Effector CD4-positive, alpha-beta T cell (primary cell): ENCODE measurements around the gene FRY.

ENCODE experiments used
- DNase-seq: peaks from one replicate; pipeline ENCODE4 v3.0.0-alpha.2; 2020

Gene FRY

GRCh38 chr13:32179708-32180107 lies 148.1 kb downstream of the FRY start:
- DNase-seq = no peak

GRCh38 chr13:32187651-32188050 lies 156.1 kb downstream of the FRY start:
- no peak for DNase-seq

- DNase-seq = no peak
These were observed 160.0 kb downstream of the FRY start for GRCh38 chr13:32191452-32191998.

GRCh38 chr13:32195713-32196112 lies 164.1 kb downstream of the FRY start:
- no peak for DNase-seq

- DNase-seq = no peak
These were observed 167.6 kb downstream of the FRY start for GRCh38 chr13:32199168-32199567.

GRCh38 chr13:32200741-32201140 lies 169.2 kb downstream of the FRY start:
- no peak for DNase-seq

GRCh38 chr13:32201809-32202208 lies 170.2 kb downstream of the FRY start:
- DNase-seq = no peak

GRCh38 chr13:32202268-32202667 lies 170.7 kb downstream of the FRY start:
- DNase-seq = no peak

GRCh38 chr13:32203221-32203620 lies 171.6 kb downstream of the FRY start:
- no peak for DNase-seq

GRCh38 chr13:32203736-32204135 lies 172.2 kb downstream of the FRY start:
- DNase-seq = no peak

- DNase-seq = no peak
These were observed 174.0 kb downstream of the FRY start for GRCh38 chr13:32205431-32206096.

- no peak for DNase-seq
These were observed 174.6 kb downstream of the FRY start for GRCh38 chr13:32206097-32206740.

- DNase-seq = no peak
These were observed 177.3 kb downstream of the FRY start for GRCh38 chr13:32208860-32209259.

GRCh38 chr13:32209652-32210051 lies 178.1 kb downstream of the FRY start:
- DNase-seq = no peak

- no peak for DNase-seq
These were observed 178.5 kb downstream of the FRY start for GRCh38 chr13:32210101-32210500.

- no peak for DNase-seq
These were observed 180.2 kb downstream of the FRY start for GRCh38 chr13:32211813-32212212.

- DNase-seq = no peak
These were observed 180.8 kb downstream of the FRY start for GRCh38 chr13:32212421-32212820.

- DNase-seq = no peak
These were observed 182.1 kb downstream of the FRY start for GRCh38 chr13:32213626-32214025.

- no peak for DNase-seq
These were observed 182.5 kb downstream of the FRY start for GRCh38 chr13:32214071-32214470.

GRCh38 chr13:32216281-32216680 lies 184.7 kb downstream of the FRY start:
- DNase-seq = no peak

GRCh38 chr13:32222046-32222676 lies 190.6 kb downstream of the FRY start:
- no peak for DNase-seq

GRCh38 chr13:32224916-32225315 lies 193.3 kb downstream of the FRY start:
- no peak for DNase-seq

- no peak for DNase-seq
These were observed 193.9 kb downstream of the FRY start for GRCh38 chr13:32225481-32225931.
